ENCODE measurements around the gene BCKDHB.

Gene BCKDHB

DNA sequence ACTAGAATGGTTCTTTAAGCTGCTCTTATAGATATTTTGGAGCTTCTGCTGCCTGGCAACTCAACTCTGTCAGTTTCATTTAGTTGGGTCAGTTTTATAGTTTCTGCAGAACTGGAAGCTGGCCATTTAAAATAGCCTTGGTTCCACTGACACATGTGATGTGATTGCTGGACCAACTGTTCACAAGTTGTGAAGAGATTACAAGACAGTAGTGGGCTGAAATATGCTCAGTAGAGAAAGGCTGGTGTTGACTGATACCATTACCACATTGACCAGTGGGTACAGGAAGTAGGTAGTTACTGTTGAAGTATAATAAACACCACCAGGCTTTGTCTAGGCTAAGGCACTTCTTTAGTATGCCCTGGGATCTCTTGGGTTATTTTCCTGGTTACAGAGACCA lies 39.0 kb downstream of the BCKDHB start:
- DNase-seq (ENCODE audit: low read depth), result no peak
- TF ChIP-seq, protein P1, sequence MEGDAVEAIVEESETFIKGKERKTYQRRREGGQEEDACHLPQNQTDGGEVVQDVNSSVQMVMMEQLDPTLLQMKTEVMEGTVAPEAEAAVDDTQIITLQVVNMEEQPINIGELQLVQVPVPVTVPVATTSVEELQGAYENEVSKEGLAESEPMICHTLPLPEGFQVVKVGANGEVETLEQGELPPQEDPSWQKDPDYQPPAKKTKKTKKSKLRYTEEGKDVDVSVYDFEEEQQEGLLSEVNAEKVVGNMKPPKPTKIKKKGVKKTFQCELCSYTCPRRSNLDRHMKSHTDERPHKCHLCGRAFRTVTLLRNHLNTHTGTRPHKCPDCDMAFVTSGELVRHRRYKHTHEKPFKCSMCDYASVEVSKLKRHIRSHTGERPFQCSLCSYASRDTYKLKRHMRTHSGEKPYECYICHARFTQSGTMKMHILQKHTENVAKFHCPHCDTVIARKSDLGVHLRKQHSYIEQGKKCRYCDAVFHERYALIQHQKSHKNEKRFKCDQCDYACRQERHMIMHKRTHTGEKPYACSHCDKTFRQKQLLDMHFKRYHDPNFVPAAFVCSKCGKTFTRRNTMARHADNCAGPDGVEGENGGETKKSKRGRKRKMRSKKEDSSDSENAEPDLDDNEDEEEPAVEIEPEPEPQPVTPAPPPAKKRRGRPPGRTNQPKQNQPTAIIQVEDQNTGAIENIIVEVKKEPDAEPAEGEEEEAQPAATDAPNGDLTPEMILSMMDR (IDR thresholded peaks at IDR 0.05; ENCODE audit: low read depth, low read length, missing control alignments), result no peak
- in situ Hi-C loops (cut with HindIII; ENCODE audit: low sequenced_read_pairs), result no loop called here
- no peak overlapping the region for H3K4me3 ChIP-seq (ENCODE audit: low read depth, low read length)

DNA sequence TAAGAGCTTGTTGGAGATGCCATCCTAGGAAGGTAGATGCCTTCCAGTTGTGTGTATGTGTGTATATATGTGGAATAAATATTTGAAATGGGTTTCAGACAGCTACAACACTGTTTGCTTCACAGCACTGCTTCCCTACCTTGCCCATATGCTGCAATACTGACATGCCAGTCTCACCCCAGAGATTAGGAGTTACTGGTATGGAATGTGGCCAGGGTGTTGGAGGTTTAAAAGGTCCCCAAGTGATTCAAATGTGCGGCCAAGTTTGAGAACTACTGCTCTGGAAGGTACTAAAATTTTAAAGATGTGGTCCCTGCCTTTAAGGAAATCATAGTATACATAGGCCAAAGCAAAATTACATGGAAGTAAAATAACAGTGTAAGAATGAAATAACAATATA lies 39.5 kb downstream of the BCKDHB start:
- TF ChIP-seq, protein P1 (IDR thresholded peaks at IDR 0.05; ENCODE audit: low read depth, low read length, missing control alignments), result no peak
- no peak for DNase-seq (ENCODE audit: low read depth)
- H3K4me3 ChIP-seq (ENCODE audit: low read depth, low read length), result no peak overlapping the region
- in situ Hi-C loops (cut with HindIII; ENCODE audit: low sequenced_read_pairs), result no loop called here

DNA sequence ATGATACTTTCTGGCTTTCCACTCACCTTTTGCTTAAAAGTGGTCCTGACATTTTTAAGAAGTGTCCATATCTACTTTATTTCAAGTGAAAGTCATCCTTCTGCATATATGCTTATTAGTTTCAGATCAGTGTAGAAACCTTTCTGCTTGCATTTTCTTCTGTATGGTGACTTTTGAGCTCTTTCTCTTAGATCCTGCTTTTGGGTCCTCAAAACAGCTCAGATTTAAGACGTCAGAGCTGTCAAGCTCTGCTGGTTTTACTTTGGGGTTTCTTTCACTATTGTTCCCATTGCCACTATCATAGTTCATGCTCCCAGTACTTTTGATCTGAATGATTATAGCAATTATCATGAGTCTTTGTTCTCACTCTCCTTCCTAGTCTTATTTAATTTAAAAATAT lies 41.7 kb downstream of the BCKDHB start:
- TF ChIP-seq, protein P1 (IDR thresholded peaks at IDR 0.05; ENCODE audit: low read depth, low read length, missing control alignments), result no peak
- no peak overlapping the region for H3K4me3 ChIP-seq (ENCODE audit: low read depth, low read length)
- DNase-seq (ENCODE audit: low read depth), result no peak
- in situ Hi-C loops (cut with HindIII; ENCODE audit: low sequenced_read_pairs), result no loop called here

DNA sequence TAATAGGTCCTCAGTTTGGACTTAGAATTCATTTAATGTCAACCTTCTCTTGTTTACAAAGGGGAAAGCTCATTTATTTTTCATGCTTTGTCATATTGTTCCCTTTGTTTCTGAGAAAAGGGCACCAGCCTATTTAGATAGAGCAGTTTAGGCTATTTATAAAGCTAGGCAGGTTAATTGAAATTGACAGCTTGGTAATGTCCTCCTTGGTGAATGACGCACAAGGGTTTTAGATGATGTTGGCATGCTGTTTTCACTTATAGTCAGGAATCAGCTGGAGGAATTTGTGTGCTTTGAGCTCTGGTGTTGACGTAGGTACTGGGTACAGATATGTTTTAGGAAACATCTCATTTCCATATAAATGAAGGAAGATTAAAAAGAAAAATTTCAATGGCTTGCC lies 45.2 kb downstream of the BCKDHB start:
- in situ Hi-C loops (cut with HindIII; ENCODE audit: low sequenced_read_pairs), result no loop called here
- H3K4me3 ChIP-seq (ENCODE audit: low read depth, low read length), result no peak overlapping the region
- TF ChIP-seq, protein P1 (IDR thresholded peaks at IDR 0.05; ENCODE audit: low read depth, low read length, missing control alignments), result no peak
- DNase-seq (ENCODE audit: low read depth), result no peak

DNA sequence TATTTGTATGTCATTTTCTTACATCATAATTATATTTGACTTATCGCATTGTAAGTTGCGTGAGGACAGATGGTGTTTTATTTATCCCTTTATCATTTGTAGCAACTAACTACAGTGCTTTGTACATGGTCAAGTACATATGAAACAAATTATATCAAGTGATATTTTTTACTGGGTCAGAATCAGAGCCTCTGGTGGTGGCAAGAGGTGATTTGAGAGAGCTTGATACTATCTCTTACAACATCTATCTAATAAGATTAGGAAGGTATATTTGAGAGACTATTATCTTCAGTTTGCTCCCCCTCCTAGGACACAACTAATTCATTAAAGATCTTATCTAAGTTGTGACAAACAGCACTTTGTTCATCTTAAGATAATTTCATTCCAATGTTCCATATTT lies 47.7 kb downstream of the BCKDHB start:
- in situ Hi-C loops (cut with HindIII; ENCODE audit: low sequenced_read_pairs), result no loop called here
- TF ChIP-seq, protein P1 (IDR thresholded peaks at IDR 0.05; ENCODE audit: low read depth, low read length, missing control alignments), result no peak
- DNase-seq (ENCODE audit: low read depth), result no peak
- H3K4me3 ChIP-seq (ENCODE audit: low read depth, low read length), result no peak overlapping the region

DNA sequence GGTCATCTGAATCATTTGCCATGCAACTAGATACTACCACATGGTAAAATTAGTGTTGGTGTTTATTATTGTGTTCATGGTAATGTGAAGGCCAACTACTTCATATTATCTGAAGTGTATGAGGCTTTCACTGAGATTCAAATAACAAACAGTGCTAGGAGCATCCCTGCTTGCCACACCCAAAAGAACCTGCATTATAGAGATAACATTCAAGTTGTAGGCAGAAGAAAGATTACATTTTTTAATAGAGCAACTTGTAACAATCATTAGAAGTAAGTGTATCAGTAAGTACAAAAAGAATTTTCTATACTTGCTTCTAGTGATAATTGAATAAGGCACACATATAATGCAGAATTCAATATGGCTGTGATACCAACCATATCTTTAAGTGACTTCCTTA lies 49.8 kb downstream of the BCKDHB start:
- TF ChIP-seq, protein P1 (IDR thresholded peaks at IDR 0.05; ENCODE audit: low read depth, low read length, missing control alignments), result no peak
- in situ Hi-C loops (cut with HindIII; ENCODE audit: low sequenced_read_pairs), result no loop called here
- no peak overlapping the region for H3K4me3 ChIP-seq (ENCODE audit: low read depth, low read length)
- no peak for DNase-seq (ENCODE audit: low read depth)

DNA sequence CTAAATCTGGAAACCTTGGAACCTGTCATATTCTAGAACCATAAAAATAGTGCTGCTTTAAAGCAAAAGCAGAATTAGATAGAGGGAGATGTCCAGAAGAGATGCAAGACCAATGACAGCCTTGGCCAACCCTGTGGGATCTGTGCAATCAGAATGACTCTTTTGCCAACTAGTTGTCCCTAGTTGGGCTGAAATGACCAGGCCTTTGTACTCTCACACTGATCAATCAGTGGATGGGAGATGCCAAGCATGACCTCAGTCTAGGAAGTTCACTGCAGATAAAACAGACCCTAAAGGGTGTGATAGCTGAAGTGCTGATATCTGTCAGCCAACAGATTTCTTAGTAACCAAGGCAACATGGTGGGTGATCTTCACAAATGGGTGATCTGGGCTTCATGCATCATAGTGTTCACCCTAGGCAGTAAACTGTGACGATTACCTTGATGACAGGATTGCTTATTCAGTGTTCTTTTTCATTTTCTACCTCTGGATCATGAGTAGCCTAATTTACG lies 52.1 kb downstream of the BCKDHB start:
- TF ChIP-seq, protein P1 (IDR thresholded peaks at IDR 0.05; ENCODE audit: low read depth, low read length, missing control alignments), result no peak
- no peak overlapping the region for H3K4me3 ChIP-seq (ENCODE audit: low read depth, low read length)
- in situ Hi-C loops (cut with HindIII; ENCODE audit: low sequenced_read_pairs), result no loop called here
- DNase-seq (ENCODE audit: low read depth), result no peak
